Stimulated activated CD4-positive, alpha-beta T cell treated with anti-CD3 and anti-CD28 coated beads, Interleukin-4, amount 100 ng/mL, for 48 hours (primary cell): ENCODE data around the gene VRK3.
"Not testable (repeated sequence)": the region's sequence is repeated elsewhere in the genome, so short reads cannot be mapped to it uniquely, and the experiment has no call there.

ENCODE experiments used
- DNase-seq, 2 donors: peaks; one replicate each; pipeline ENCODE4 v3.0.0-alpha.2; 2020; ENCODE audit warnings: low read depth in 2 of 2

Gene VRK3, protein sequence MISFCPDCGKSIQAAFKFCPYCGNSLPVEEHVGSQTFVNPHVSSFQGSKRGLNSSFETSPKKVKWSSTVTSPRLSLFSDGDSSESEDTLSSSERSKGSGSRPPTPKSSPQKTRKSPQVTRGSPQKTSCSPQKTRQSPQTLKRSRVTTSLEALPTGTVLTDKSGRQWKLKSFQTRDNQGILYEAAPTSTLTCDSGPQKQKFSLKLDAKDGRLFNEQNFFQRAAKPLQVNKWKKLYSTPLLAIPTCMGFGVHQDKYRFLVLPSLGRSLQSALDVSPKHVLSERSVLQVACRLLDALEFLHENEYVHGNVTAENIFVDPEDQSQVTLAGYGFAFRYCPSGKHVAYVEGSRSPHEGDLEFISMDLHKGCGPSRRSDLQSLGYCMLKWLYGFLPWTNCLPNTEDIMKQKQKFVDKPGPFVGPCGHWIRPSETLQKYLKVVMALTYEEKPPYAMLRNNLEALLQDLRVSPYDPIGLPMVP

GRCh38 chr19:50025022-50025793 lies at the start of gene VRK3:
VRK3 (minus strand) TSS chr19:50025372; CDS start chr19:50016162, 9,210 bp downstream.
- DNase-seq = peak; percentile 92 to 96

- DNase-seq = not testable (repeated sequence)
Measured at GRCh38 chr19:50068382-50068781, 43.2 kb upstream of the VRK3 start.

DNA sequence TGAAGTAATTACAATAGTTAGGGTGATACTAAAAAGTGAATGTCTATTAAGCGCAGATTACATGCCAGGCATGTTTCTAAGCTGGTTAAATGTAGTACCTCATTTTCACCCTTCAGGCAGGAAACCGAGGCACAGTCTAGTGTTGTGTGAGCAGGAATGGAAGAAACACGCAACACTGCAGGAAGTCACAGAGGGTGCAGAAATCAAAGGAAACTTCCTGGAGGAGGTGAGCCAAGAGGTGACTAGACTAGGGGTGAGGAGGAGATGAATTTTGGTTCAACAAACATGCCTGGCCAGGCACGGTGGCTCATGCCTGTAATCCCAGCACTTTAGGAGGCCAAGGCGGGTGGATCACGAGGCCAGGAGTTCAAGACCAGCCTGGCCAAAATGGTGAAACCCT lies 42.4 kb upstream of the VRK3 start:
- DNase-seq = no peak

- DNase-seq = no peak
Measured at GRCh38 chr19:50065938-50066337, 40.8 kb upstream of the VRK3 start.

DNA sequence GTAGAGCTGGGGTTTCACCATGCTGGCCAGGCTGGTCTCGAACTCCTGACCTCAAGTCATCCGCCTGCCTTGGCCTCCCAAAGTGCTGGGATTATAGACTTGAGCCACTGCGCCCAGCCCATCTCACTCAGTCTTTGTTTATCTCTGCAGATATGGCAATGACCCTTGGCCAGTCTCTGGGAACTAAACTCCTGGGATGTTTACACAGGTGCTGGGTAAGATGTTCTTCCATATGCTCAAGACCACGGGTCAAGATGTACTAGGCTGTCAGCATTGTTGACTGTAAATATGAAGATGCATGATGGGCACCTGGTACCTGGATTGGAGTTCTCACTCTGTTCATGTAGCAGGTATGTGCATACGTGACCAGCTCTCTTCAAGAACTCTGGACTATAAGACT lies 36.5 kb upstream of the VRK3 start:
- DNase-seq = no peak

DNA sequence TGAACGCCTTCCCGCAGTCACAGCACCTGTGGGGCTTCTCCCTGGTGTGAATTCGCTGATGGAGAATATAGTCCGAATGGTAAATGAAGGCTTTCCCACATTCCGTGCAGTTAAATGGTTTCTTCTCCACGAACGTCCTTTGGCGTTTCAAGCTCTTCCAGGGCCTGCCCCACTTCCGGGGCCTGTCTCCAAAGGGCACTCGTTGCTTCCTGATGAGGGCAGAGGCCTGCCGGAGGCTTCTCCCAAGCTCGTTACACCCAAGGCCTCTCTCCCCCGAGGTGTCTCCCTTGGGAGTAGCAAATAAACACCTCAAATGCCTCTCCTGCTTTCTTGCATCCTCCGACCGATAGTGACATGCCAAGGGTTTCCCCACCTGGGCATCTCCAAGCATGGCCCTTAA lies 34.9 kb upstream of the VRK3 start:
- DNase-seq = no peak

- no peak for DNase-seq
Measured at GRCh38 chr19:50059045-50059444, 33.9 kb upstream of the VRK3 start.

- DNase-seq = no peak
Measured at GRCh38 chr19:50058425-50058824, 33.3 kb upstream of the VRK3 start.

GRCh38 chr19:50053119-50053518 lies 27.9 kb upstream of the VRK3 start:
- no peak for DNase-seq

GRCh38 chr19:50051964-50052363 lies 26.8 kb upstream of the VRK3 start:
- no peak for DNase-seq

DNA sequence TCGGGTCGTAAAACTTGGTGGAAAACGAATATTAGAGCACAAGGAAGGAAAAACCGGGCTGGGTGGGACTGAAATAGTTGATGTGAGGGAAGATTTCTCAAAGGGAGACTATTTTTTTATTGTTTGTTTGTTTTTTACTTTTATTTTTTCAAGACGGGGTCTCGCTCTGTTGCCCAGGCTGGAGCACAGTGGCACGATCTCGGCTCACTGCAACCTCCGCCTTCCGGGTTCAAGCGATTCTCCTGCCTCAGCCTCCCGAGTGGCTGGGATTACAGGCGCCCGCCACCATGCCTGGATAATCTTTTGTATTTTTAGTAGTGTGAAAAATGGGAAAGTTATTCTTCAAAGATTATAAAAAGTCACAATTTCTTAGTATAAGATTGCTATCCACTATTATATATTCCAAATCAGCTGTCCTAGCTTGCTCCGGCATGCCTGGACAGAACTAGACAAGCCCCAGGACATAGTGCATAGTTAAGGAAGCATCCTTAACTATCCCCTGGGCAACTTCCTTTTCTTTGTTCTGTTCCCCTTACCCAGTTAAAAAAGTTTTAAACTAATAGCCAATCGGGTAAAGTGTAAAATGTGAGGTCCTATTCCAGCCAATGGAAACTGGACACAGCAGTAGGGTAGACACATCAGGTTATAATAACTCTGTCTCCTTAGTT lies 26.2 kb upstream of the VRK3 start:
- DNase-seq = not testable (repeated sequence)

GRCh38 chr19:50050406-50051227 lies 25.4 kb upstream of the VRK3 start:
- peak; percentile 62 to 76 for DNase-seq

GRCh38 chr19:50047671-50048070 lies 22.5 kb upstream of the VRK3 start:
- no peak for DNase-seq

DNA sequence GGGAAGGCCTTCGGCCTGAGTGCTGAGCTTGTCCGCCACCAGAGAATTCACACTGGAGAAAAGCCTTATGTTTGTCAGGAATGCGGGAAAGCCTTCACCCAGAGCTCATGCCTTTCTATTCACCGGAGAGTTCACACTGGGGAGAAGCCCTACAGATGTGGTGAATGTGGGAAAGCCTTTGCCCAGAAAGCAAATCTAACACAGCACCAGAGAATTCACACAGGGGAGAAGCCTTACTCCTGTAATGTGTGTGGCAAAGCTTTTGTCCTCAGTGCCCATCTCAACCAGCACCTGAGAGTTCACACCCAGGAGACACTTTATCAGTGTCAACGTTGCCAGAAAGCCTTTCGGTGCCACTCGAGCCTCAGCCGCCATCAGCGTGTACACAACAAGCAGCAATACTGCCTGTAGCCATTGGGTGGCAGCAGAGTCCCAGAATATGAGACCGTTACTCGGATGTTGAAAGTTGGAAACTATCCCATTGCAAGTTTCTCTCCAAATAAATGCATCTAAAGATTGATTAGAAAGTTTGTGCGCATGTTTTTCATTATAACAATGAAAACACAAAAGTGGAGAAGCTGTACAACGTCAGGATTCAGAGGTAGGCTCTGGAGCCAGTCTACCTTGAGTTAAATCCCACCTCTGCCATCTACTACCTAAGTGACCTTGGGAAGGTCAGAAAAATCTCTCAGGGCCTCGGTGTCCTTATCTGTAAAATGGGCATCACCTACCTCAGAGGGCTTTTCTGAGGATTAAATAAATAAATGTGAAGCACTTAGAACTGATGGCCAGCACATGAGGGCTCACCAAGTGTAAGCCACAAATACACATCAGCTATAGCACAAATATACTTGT lies 21.7 kb upstream of the VRK3 start:
- DNase-seq = peak; percentile 46 to 47

- no peak for DNase-seq
Measured at GRCh38 chr19:50044922-50045321, 19.8 kb upstream of the VRK3 start.

GRCh38 chr19:50043967-50044366 lies 18.8 kb upstream of the VRK3 start:
- DNase-seq = no peak

DNA sequence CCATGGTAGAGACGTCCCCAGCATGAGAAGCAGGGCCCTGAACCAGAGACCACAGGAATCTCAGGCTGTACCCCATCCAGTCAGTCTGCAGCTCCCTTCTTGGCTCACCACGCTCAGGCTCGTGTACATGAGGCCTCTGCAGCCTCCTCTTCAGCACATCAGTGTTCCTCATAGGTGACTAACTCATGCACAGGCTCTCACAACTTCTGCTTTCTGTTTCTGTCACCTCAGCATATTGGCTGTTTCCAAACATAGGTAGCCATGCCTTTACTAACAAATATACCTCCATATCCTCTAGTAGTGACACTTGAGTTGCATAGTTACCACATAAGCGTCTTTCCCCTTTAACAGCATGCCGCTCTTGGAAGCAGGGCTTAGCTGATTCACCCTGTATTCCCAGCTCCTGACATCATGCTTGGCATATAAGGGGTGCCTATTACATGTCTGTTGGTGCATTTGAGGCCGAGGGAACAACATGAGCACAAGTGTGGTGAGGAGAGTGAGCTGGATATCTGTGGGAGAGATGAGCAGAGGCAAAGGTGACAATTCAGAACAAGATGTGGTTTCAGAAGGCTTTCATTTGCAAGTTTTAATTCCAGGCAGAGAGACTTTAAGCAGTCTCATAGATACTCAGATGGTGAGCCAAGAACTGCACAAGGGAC lies 17.3 kb upstream of the VRK3 start:
- no peak for DNase-seq

GRCh38 chr19:50040967-50041366 lies 15.8 kb upstream of the VRK3 start:
- DNase-seq = no peak

- DNase-seq = no peak
Measured at GRCh38 chr19:50039968-50040367, 14.8 kb upstream of the VRK3 start.

DNA sequence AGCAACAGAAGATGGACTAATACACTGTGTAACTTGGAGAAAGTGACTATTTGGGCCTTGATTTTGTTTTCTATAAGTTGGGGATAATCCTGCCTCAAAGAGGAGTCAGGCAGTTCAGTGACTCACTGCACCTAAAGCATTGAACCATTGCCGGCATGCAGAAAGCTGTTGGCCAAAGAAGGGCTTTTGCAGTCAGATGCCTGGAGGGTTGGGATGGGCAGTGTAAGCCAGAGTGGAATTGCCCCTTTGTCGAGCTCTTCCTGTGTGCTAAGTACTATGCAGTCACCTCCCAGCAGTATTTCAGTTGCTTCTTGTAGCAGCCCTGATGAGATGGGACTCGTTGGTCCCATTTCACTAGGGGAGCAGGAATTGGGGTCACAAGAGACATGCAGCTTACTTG lies 11.7 kb upstream of the VRK3 start:
- DNase-seq = no peak
